Neural progenitor cell (in vitro differentiated cells): ENCODE measurements around the gene TYK2.

Source experiments
- CTCF ChIP-seq: fragments of 200-600 bp; sonication (generic); IDR thresholded peaks from 2 replicates; pipeline ENCODE4 v1.5.1; 2017; ENCODE audit warnings: antibody characterized with exemption, mild to moderate bottlenecking
- EZH2phosphoT487 ChIP-seq: fragments of 200-600 bp; sonication (generic); IDR thresholded peaks from 2 replicates; pipeline ENCODE4 v1.6.1; 2017; ENCODE audit warnings: antibody characterized with exemption

GRCh38 chr19:10321874-10322835, 58.2 kb downstream of the TYK2 start:
- TF ChIP-seq CTCF (no peak), EZH2phosphoT487 (no peak)
